Measurements from ENCODE around the gene NAV2.

The NAV2 gene

GRCh38 chr11:20035701-20036601, 323.3 kb downstream of the NAV2 start:
- DNase-seq (ENCODE audit: extremely low read depth, low read depth): no peak

DNA sequence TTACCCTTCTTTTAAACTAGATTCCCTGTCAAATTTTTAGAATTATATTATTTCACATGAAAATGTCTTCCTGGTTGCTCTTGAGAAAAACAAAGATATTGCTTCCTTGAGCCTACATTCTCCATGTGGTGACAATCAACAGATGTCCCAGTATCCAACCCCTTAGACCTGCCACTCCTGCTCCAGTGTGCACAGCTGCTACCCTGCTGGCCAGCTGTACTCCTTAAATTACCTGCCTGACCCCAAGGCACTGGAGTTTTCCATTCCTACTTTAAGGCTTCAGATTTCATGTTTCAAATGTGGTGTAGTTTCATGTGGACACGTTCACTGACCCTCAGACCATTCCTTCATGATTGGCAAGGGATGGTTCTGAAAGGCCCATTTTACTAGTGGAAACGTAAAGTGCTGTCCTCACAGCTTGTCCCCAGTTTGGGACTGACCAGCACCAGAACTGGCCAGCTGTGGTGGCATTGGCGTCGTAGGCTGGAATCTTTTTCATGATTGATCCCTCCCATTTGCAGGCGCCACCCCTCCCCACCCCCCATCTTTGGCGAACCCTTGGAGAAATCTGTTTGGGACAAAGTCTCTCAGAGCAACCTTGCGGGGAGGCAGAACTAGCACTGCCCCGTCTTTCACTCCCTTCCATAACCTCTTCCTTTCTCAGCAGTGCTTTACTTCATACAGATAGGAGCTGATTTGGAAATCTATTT, 324.1 kb downstream of the NAV2 start:
- TF ChIP-seq, protein P1, sequence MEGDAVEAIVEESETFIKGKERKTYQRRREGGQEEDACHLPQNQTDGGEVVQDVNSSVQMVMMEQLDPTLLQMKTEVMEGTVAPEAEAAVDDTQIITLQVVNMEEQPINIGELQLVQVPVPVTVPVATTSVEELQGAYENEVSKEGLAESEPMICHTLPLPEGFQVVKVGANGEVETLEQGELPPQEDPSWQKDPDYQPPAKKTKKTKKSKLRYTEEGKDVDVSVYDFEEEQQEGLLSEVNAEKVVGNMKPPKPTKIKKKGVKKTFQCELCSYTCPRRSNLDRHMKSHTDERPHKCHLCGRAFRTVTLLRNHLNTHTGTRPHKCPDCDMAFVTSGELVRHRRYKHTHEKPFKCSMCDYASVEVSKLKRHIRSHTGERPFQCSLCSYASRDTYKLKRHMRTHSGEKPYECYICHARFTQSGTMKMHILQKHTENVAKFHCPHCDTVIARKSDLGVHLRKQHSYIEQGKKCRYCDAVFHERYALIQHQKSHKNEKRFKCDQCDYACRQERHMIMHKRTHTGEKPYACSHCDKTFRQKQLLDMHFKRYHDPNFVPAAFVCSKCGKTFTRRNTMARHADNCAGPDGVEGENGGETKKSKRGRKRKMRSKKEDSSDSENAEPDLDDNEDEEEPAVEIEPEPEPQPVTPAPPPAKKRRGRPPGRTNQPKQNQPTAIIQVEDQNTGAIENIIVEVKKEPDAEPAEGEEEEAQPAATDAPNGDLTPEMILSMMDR (IDR thresholded peaks at IDR 0.05; ENCODE audit: low read depth, low read length): no peak
- no peak for DNase-seq (ENCODE audit: extremely low read depth, low read depth)

More at GRCh38 chr11:20035701-20036601, 323.3 kb downstream of the NAV2 start:
- TF ChIP-seq, protein P1 (IDR thresholded peaks at IDR 0.05; ENCODE audit: low read depth, low read length): no peak

DNA sequence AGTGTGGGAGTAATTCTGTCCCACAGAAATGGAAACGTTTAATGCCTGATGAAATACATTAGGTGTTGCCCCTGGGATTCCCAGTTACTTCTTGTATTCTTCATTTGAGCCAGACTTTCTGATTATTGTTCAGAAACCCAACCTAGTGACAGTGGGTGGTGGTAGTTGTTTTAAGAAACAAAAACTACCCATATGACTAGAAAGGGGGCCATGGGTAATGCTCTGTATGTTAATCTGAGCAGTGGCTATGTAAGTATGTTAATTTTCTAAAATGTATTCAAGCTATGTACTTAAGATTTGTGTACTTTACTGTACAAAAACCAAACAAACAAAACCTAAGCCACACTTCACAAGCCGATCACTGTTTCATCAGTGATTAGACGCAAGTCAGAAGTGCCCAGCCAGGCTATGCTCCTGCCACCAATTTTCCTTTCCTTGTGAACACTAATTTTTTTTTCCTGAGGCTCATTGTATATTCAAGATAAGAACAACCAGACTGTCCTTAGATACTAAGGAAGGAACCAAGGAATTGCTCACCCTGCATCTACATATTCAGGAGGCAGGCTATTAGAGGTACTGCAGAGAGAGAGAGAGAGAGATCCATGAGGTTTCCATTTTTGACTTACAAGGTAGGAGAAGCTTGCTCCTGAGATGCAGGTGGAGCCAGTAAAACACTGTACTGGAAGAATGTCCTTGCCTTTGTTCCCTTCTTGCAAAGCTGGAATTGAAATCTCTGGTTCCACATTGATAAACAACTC, 324.9 kb downstream of the NAV2 start:
- TF ChIP-seq, protein P1 (IDR thresholded peaks at IDR 0.05; ENCODE audit: low read depth, low read length): no peak
- DNase-seq (ENCODE audit: extremely low read depth, low read depth): no peak

- DNase-seq (ENCODE audit: extremely low read depth, low read depth): no peak
- TF ChIP-seq, protein P1 (IDR thresholded peaks at IDR 0.05; ENCODE audit: low read depth, low read length): no peak
These were observed 325.8 kb downstream of the NAV2 start for GRCh38 chr11:20038412-20038811.

DNA sequence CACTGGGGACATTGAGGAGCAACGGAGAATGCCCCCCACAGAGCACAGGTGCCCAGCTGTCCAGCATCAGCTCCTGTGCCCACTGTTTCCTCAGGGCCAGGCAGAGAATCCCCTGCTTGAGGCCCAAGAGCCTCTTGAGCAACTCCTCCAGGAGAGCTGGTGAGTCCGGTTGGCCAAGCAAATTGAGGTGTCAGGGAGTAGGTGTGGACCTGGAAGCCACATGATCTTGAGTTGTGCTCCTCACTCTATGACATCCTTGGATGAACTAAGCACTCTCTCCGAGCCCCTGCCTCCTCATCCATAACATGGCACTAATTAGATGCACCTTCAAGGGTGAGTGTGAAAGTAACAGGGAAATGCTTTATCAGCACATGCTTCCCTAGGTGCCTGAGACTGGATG, 326.3 kb downstream of the NAV2 start:
- no peak for DNase-seq (ENCODE audit: extremely low read depth, low read depth)
- TF ChIP-seq, protein P1 (IDR thresholded peaks at IDR 0.05; ENCODE audit: low read depth, low read length): no peak

DNA sequence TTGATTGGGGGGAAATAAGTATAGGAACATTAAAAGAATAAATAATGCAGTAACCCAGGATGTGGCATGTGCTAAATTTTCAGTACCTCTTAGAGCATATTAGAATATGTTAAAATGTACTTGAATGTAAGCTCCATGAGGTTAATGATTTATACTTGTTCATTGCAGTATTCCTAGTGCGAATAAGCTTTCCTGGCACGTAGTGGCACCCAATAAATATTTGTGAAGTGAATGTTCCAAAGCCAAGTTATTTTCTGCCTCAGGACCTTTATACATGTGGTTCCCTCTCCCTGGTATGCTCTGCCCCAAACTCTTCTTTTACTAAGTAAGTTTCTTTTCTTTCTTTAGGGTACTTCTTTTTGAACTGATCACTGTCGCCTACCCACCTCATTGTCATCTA, 328.9 kb downstream of the NAV2 start:
- TF ChIP-seq, protein P1 (IDR thresholded peaks at IDR 0.05; ENCODE audit: low read depth, low read length): no peak
- no peak for DNase-seq (ENCODE audit: extremely low read depth, low read depth)

Measured in AG09319 (cell line).